ENCODE measurements around the gene MAPK8.

Gene MAPK8

DNA sequence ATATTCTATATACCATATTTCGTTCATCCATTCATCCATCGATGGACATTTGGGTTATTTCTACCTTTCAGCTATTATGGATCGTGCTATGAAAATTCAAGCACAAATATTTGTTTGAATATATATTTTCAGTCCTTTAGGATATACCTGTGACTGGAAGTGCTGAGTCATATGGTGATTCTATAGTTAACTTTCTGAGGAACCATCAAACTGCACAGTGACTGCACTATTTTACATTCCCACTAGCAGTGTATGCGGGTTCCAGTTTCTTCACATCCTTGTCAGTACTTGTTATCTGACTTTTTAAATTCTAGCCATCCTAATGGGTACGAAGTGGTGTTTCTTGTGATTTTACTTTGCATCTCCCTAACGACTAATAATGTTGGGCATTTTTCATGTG, 104.0 kb downstream of the MAPK8 start:
- TF ChIP-seq CTCF (conservative IDR thresholded peaks at IDR 0.05) = no peak
- no peak overlapping the region for H3K27ac ChIP-seq

GRCh38 chr10:48411510-48411909, 105.0 kb downstream of the MAPK8 start:
- TF ChIP-seq CTCF (conservative IDR thresholded peaks at IDR 0.05) = no peak
- no peak overlapping the region for H3K27ac ChIP-seq

GRCh38 chr10:48412081-48412480, 105.6 kb downstream of the MAPK8 start:
- TF ChIP-seq CTCF (conservative IDR thresholded peaks at IDR 0.05) = no peak
- no peak overlapping the region for H3K27ac ChIP-seq

DNA sequence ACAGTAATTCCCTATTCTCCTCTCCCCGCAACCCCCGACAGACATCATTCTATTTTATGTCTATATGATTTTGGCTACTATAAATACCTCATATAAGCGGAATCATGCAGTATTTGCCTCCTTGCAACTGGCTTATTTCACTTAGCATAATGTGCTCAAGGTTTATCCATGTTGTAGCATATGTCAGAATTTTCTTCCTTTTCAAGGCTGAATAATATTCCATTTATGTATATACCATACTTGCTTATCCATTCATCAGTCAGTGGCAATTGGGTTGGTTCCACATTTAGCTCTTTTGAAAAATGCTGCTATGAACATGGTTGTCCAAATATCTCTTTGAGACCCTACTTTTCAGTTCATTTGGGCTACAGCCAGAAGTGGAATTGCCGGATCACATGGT, 106.5 kb downstream of the MAPK8 start:
- TF ChIP-seq CTCF (conservative IDR thresholded peaks at IDR 0.05) = no peak
- no peak overlapping the region for H3K27ac ChIP-seq

DNA sequence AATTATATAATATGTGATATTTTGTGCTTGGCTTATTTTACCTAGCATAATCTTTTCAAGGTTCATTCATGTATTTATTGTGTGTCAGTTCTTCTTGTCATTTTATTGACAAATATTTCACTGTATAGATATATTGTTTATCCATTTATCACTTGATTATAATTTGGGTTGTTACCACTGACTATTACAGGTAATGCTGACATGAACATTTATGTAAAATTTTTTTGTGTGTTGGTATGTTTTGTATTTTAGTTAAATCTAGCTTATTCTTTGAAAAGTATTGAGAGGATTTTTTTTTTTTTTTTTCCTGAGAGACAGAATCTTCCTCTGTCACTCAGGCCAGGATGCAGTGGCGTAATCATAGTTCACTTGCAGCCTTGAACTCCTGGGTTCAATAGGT, 107.7 kb downstream of the MAPK8 start:
- no peak overlapping the region for H3K27ac ChIP-seq
- no peak for TF ChIP-seq CTCF (conservative IDR thresholded peaks at IDR 0.05)

DNA sequence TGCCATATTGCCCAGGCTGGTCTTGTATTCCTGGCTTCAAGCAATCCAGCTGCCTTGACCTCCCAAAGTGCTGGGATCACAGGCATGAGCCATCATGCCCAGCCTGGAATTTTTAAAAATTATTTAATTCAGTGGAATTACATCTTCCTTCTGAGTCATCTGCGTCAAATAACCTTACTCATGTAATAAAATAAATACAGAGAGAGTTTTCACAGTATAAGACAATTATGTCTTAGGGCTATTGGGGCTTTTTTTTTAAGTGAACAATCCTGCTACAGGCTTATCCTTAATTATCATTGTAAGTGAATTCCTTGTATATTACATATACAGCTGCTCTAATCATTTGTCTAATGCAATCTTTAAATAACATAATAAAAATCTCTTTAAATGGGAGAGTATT, 108.3 kb downstream of the MAPK8 start:
- H3K27ac ChIP-seq = no peak overlapping the region
- TF ChIP-seq CTCF (conservative IDR thresholded peaks at IDR 0.05) = no peak

DNA sequence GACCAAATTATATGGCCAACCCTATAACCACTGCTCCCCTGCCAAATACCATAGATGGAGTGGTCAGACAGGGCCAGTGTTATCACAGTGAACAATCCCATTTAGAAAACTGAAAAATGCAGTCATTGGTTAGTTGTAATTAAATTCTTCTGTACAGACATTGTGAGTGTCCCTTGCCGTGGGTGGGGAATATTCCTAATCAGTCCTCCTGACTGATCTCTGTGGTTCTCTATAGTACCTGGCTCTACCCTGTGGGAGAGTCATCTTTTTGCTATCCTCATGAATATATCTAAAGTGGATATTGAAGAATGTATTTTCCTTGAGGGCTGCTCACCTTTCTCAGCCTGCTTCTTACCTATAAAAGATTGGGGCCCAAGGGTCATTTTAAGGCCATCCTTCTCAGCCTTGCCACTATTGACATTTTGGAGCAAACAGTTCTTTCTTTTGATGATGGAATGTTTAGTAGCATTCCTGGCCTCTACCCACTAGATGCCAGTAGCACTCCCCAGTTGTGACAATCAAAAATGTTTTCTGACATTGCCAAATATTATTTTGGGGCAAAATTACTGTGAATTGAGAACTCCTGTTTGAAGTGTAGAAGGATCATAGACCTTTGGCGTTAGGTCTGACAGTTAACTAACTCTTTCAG, 110.2 kb downstream of the MAPK8 start:
- TF ChIP-seq CTCF (conservative IDR thresholded peaks at IDR 0.05) = 0 out of 2 replicates have a peak, but pooled peaks have one; percentile 6
- no peak overlapping the region for H3K27ac ChIP-seq

Data from VCaP (cell line).